Measurements from ENCODE around the gene CERS5. TPM values are rescaled to one million over a fixed set of nuclear protein-coding genes. Genes with fewer than 3 reads are reported as not detected.

The CERS5 gene
- polyA plus RNA-seq, 1 experiment = 68.0 TPM

GRCh38 chr12:50201987-50202521, 34.9 kb upstream of the CERS5 start:
- Histone ChIP-seq H3K36me3 (ENCODE audit: control insufficient read depth, insufficient read depth, low read length) (peaks cover 18% of the 10 kb centered on the region), H3K27me3 (ENCODE audit: control insufficient read depth, insufficient read depth, low read length) (no peaks in the 10 kb centered on the region), H3K4me3 (ENCODE audit: low read depth, low read length) (no peak overlapping the region)
- ChIA-PET POLR2A (interaction anchor here (0.5 to 0.6 kb wide), 2 partner anchors 20 to 147 kb away, joined by 3 to 6 read pairs; no protein-coding TSS in a partner anchor), CTCF (interaction anchor here (0.7 kb wide), 1 partner anchor 113 kb away, joined by 3 read pairs; no protein-coding TSS in a partner anchor)
- peak; percentile 95 for DNase-seq (ENCODE audit: low read depth)
- TF ChIP-seq CTCF (IDR thresholded peaks at IDR 0.05; ENCODE audit: insufficient read depth, low read depth, low read length) = no peak

GRCh38 chr12:50200552-50201273, 33.5 kb upstream of the CERS5 start:
- POLR2A ChIA-PET = interaction anchor here (0.7 to 1.5 kb wide), 5 partner anchors 13 to 102 kb away, joined by 3 to 9 read pairs (median 7); no protein-coding TSS in a partner anchor
- CTCF ChIA-PET = interaction anchor here (1.4 to 1.8 kb wide), 3 partner anchors 11 to 113 kb away, joined by 3 to 8 read pairs (median 5); no protein-coding TSS in a partner anchor
- no peak for TF ChIP-seq CTCF (IDR thresholded peaks at IDR 0.05; ENCODE audit: insufficient read depth, low read depth, low read length)
- DNase-seq (ENCODE audit: low read depth) = peak; percentile 96
- Histone ChIP-seq H3K4me3 (ENCODE audit: low read depth, low read length) (no peak overlapping the region), H3K27me3 (ENCODE audit: control insufficient read depth, insufficient read depth, low read length) (no peaks in the 10 kb centered on the region), H3K36me3 (ENCODE audit: control insufficient read depth, insufficient read depth, low read length) (peaks cover 18% of the 10 kb centered on the region)

GRCh38 chr12:50198829-50199228, 31.7 kb upstream of the CERS5 start:
- no peaks in the 10 kb centered on the region for H3K27me3 ChIP-seq (ENCODE audit: control insufficient read depth, insufficient read depth, low read length)
- ChIA-PET POLR2A (no interaction called here), CTCF (interaction anchor here (1.5 kb wide), 1 partner anchor 116 kb away, joined by 3 read pairs; no protein-coding TSS in a partner anchor)
- H3K4me3 ChIP-seq (ENCODE audit: low read depth, low read length) = no peak overlapping the region
- H3K36me3 ChIP-seq (ENCODE audit: control insufficient read depth, insufficient read depth, low read length) = peaks cover 11% of the 10 kb centered on the region
- TF ChIP-seq CTCF (IDR thresholded peaks at IDR 0.05; ENCODE audit: insufficient read depth, low read depth, low read length) = no peak
- no peak for DNase-seq (ENCODE audit: low read depth)

- CTCF ChIA-PET = interaction anchor here (0.9 to 1.1 kb wide), 2 partner anchors 9 to 11 kb away, joined by 3 read pairs; no protein-coding TSS in a partner anchor
- TF ChIP-seq CTCF (IDR thresholded peaks at IDR 0.05; ENCODE audit: insufficient read depth, low read depth, low read length) = no peak
- POLR2A ChIA-PET = no interaction called here
- Histone ChIP-seq H3K4me3 (ENCODE audit: low read depth, low read length) (no peak overlapping the region), H3K27me3 (ENCODE audit: control insufficient read depth, insufficient read depth, low read length) (no peaks in the 10 kb centered on the region), H3K36me3 (ENCODE audit: control insufficient read depth, insufficient read depth, low read length) (peaks cover 9% of the 10 kb centered on the region)
- DNase-seq (ENCODE audit: low read depth) = no peak
Observed at GRCh38 chr12:50197297-50197727, 30.1 kb upstream of the CERS5 start.

- H3K36me3 ChIP-seq (ENCODE audit: control insufficient read depth, insufficient read depth, low read length) = peaks cover 11% of the 10 kb centered on the region
- no peak for TF ChIP-seq CTCF (IDR thresholded peaks at IDR 0.05; ENCODE audit: insufficient read depth, low read depth, low read length)
- POLR2A ChIA-PET = interaction anchor here (0.5 kb wide), 1 partner anchor 15 kb away, joined by 4 read pairs; no protein-coding TSS in a partner anchor
Observed at GRCh38 chr12:50196537-50196936, 29.4 kb upstream of the CERS5 start.

More at GRCh38 chr12:50196537-50196936, 29.4 kb upstream of the CERS5 start:
- CTCF ChIA-PET = interaction anchor here (0.9 to 1.1 kb wide), 3 partner anchors 8 to 16 kb away, joined by 3 read pairs; no protein-coding TSS in a partner anchor
- no peak for DNase-seq (ENCODE audit: low read depth)
- Histone ChIP-seq H3K4me3 (ENCODE audit: low read depth, low read length) (no peak overlapping the region), H3K27me3 (ENCODE audit: control insufficient read depth, insufficient read depth, low read length) (no peaks in the 10 kb centered on the region)
